SJSA1 (cell line): ENCODE measurements around the gene SIRT7. TPM values are rescaled to one million over a fixed set of nuclear protein-coding genes. Genes with fewer than 3 reads are reported as not detected.

Experiments used
- DNase-seq, 2 experiments: peaks; one replicate each; pipeline ENCODE4 v3.0.0-alpha.2; 2015 to 2020; ENCODE audit warnings: low spot score in 2 of 2, low read depth in 1 of 2
- H3K27ac ChIP-seq: fragments of 250-450 bp; sonication (Bioruptor Pico); 2 replicates; pipeline ENCODE4 v1.5.1; 2020; ENCODE audit warnings: mild to moderate bottlenecking, moderate library complexity
- H3K27me3 ChIP-seq: fragments of 250-450 bp; sonication (Bioruptor Pico); replicated peaks from 2 replicates; pipeline ENCODE4 v1.5.1; 2020; ENCODE audit warnings: mild to moderate bottlenecking, moderate library complexity
- H3K36me3 ChIP-seq: fragments of 250-450 bp; sonication (Bioruptor Pico); 2 replicates; pipeline ENCODE4 v1.5.1; 2020; ENCODE audit warnings: mild to moderate bottlenecking
- H3K4me1 ChIP-seq: fragments of 250-450 bp; sonication (Bioruptor Pico); replicated peaks from 2 replicates; pipeline ENCODE4 v1.6.1; 2021; ENCODE audit warnings: mild to moderate bottlenecking
- H3K4me3 ChIP-seq: fragments of 250-450 bp; sonication (Bioruptor Pico); 2 replicates; pipeline ENCODE4 v1.5.1; 2020; ENCODE audit warnings: mild to moderate bottlenecking
- H3K9me3 ChIP-seq: fragments of 250-450 bp; sonication (Bioruptor Pico); replicated peaks from 2 replicates; pipeline ENCODE4 v1.5.1; 2020; ENCODE audit warnings: mild to moderate bottlenecking
- total RNA-seq: library from RNA; depleted of rRNA; stranded (reverse); fragments of >200 nt; shearing (Covaris generic); gene quantifications from 2 replicates; pipeline ENCODE4 v1.2.3, GENCODE V29; 2014

SIRT7 gene
- total RNA-seq, 1 experiment from 2014 or later = 34.7 TPM

DNA sequence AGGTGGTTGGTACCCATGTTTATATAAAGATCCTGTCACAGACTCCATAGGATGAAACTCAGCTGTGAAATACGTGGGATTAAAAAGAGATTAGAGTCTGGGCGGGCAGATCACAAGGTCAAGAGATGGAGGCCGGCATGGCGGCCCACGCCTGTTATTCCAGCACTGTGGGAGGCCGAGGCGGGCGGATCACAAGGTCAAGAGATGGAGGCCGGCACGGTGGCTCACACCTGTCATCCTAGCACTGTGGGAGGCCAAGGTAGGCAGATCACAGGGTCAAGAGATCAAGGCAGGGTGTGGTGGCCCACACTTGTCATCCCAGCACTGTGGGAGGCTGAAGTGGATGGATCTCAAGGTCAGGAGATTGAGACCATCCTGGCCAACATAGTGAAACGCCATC is 22.6 kb downstream of the SIRT7 start:
- no peak for DNase-seq
- Histone ChIP-seq H3K9me3 (no peaks in the 10 kb centered on the region), H3K27ac (no peak overlapping the region), H3K36me3 (peaks cover 72% of the 10 kb centered on the region), H3K4me1 (peaks cover 42% of the 10 kb centered on the region), H3K27me3 (no peaks in the 10 kb centered on the region), H3K4me3 (no peak overlapping the region)

- Histone ChIP-seq H3K4me3 (peak overlapping the region; percentile 69), H3K4me1 (peaks cover 25% of the 10 kb centered on the region), H3K27me3 (no peaks in the 10 kb centered on the region), H3K9me3 (no peaks in the 10 kb centered on the region), H3K36me3 (peaks cover 76% of the 10 kb centered on the region), H3K27ac (peak overlapping the region; percentile 72)
- DNase-seq = no peak
Measured at GRCh38 chr17:81891303-81891552, 26.7 kb downstream of the SIRT7 start.

- no peaks in the 10 kb centered on the region for H3K9me3 ChIP-seq
- DNase-seq = peak in 1 of 2 experiments; percentile 56
- peaks cover 76% of the 10 kb centered on the region for H3K36me3 ChIP-seq
- H3K27ac ChIP-seq = peak overlapping the region; percentile 72
- peaks cover 29% of the 10 kb centered on the region for H3K4me1 ChIP-seq
- peak overlapping the region; percentile 69 for H3K4me3 ChIP-seq
- no peaks in the 10 kb centered on the region for H3K27me3 ChIP-seq
Measured at GRCh38 chr17:81890447-81891302, 27.3 kb downstream of the SIRT7 start.

DNA sequence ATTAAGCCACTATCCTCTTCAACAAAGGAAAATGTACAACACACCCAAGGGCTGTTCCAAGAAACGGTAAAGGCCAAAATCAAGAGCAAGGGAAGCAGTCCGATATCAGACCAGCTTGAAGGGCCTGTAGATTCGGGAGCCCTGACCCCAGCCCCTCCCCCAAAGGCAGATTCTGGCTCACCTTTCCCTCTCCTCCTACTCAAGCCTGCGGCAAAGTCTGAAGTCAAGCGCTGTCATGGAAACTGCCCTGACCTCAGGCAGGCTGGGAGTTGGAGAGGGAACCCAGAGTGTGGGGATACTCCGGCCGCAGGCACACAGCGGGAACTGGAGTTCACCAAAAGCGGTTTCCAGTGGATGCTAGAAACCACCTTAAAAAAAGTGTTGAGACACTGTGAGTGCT is 28.4 kb downstream of the SIRT7 start:
- peak overlapping the region; percentile 69 for H3K4me3 ChIP-seq
- DNase-seq = no peak
- H3K27ac ChIP-seq = no peak overlapping the region
- no peaks in the 10 kb centered on the region for H3K9me3 ChIP-seq
- H3K4me1 ChIP-seq = peaks cover 29% of the 10 kb centered on the region
- H3K36me3 ChIP-seq = peaks cover 79% of the 10 kb centered on the region
- no peaks in the 10 kb centered on the region for H3K27me3 ChIP-seq

DNA sequence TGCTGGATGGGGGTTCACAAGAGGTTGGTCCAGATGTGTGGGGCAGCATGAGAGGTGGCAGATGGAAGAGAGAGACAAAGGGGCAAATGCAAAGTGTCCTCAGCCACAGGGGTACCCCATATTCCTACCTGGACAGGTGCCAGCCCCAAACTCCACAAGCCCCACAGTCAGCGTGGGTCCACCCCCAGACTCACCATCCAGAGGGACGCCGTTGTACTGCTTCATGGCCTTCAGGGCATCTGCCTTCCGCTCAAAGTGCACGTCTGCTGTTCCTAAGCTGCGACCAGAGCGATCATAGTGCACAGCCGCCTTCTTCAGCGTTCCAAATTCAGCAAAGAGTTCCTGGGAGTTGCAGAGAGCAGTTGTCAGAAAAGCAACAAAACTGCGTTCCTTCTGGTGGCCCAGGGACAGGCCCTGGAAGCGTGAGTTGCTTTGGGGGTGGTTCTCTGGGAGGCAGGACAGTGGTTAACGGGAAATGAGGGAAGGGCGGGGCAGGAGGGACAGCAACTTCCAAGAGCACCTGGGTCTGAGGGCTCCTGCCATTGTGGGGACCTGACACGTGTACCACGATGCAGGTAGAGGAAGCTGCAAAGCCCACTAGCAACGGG is 28.9 kb downstream of the SIRT7 start:
- Histone ChIP-seq H3K4me1 (peaks cover 29% of the 10 kb centered on the region), H3K9me3 (no peaks in the 10 kb centered on the region), H3K36me3 (peaks cover 81% of the 10 kb centered on the region), H3K27ac (no peak overlapping the region), H3K27me3 (no peaks in the 10 kb centered on the region), H3K4me3 (no peak overlapping the region)
- DNase-seq = no peak

DNA sequence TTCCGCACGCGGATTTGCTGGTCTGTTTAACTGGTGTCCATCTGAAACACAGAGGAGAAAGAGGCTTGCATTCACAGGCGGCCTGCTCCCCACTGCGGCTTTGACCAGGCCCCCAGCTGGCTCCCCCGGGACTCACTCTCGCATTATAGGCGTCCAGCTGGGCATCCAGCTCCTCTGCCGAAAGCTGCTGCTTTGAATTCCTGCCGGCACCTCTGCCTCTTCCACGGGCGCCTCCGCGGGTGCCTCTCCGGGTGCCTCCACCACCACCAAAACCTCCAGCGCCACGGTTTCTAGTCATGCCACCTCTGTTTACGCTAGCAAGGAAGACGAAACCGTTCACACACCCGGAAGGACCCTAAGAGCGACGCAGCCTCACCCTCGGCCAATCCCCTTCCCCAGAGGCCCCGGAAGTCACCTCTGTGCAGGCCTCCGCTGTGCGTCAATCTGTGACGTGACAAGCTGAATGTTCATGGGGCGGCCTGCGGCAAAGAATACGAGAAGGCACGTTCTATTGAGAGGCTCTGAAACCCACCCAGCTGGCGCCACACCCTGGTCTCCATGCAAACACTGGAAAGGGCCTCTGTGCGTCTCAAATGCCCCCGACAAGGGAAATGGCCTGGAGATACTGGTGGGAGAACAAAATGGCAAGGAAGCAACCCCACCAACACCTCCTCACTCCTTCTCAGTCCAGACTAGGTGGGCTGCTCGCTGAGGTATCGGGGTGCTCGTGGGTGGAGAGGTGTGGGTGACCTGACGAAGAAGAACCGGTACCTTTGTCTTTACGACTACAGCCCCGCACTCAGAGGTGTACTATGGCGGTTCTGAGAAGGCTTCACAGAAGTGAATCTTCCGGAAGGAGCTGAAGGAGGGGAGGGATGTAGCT is 29.6 kb downstream of the SIRT7 start:
- no peaks in the 10 kb centered on the region for H3K9me3 ChIP-seq
- no peaks in the 10 kb centered on the region for H3K27me3 ChIP-seq
- peaks cover 29% of the 10 kb centered on the region for H3K4me1 ChIP-seq
- no peak for DNase-seq
- H3K36me3 ChIP-seq = peaks cover 84% of the 10 kb centered on the region
- H3K27ac ChIP-seq = no peak overlapping the region
- H3K4me3 ChIP-seq = no peak overlapping the region

DNA sequence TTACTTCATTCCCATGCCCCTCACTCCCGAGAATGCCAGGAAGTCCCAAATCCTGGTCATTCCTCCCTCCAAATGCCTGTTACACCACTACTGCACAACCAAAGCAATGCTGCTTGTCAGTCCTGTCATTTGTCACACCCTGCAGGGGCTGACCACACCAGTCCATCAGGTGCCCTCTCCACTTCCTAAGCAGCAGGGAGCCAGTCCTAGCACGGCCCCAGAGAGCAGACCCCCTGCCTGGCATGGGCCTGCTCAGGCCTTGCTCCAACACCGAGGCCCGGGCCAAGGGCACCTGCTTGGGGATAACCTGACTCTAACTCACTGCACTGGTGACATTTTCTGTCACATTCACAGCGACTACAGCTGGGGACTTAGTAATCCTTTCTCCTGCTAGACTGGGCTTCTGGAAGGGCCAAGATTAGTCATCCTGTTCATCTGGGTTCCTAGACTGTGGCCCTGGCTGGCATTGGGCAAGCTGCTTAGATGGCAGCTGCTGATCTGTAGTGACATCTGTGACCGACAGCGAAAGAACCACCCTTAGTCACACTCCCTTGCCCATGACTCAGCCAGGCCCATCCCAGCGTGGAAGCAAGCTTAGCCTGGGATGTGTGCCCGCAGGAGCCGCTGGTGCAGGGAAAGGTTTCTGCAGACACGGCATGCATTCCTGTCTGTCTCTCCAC is 32.0 kb downstream of the SIRT7 start:
- peaks cover 98% of the 10 kb centered on the region for H3K36me3 ChIP-seq
- no peaks in the 10 kb centered on the region for H3K9me3 ChIP-seq
- no peak overlapping the region for H3K27ac ChIP-seq
- H3K4me3 ChIP-seq = no peak overlapping the region
- peak in 1 of 2 experiments; percentile 72 for DNase-seq
- H3K4me1 ChIP-seq = peaks cover 22% of the 10 kb centered on the region
- H3K27me3 ChIP-seq = no peaks in the 10 kb centered on the region

GRCh38 chr17:81885454-81885853 is 32.5 kb downstream of the SIRT7 start:
- Histone ChIP-seq H3K9me3 (no peaks in the 10 kb centered on the region), H3K27me3 (no peaks in the 10 kb centered on the region), H3K36me3 (peaks cover 99% of the 10 kb centered on the region), H3K27ac (no peak overlapping the region), H3K4me3 (no peak overlapping the region), H3K4me1 (peaks cover 20% of the 10 kb centered on the region)
- no peak for DNase-seq

DNA sequence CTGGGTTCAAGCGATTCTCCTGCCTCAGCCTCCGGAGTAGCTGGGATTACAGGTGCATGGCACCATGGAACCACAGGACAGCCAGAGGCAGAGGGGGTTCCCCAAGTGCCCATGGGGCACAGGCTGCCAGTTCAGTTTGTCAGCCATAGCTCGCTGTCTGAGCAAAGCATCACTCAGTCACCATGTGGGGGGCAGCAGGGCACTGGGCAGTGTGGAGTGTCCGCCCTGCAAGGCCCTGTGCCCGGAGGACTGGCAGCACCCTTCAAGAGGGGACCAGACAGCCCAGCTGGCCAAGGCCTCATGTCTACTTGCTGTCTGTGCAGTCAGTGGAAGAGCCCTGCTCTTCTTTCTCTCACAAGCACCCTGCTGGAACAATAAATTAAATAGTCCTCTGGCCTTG is 33.0 kb downstream of the SIRT7 start:
- H3K27ac ChIP-seq = no peak overlapping the region
- DNase-seq = no peak
- no peaks in the 10 kb centered on the region for H3K9me3 ChIP-seq
- peaks cover 99% of the 10 kb centered on the region for H3K36me3 ChIP-seq
- H3K27me3 ChIP-seq = no peaks in the 10 kb centered on the region
- H3K4me3 ChIP-seq = no peak overlapping the region
- peaks cover 15% of the 10 kb centered on the region for H3K4me1 ChIP-seq

GRCh38 chr17:81884520-81884919 is 33.5 kb downstream of the SIRT7 start:
- H3K4me1 ChIP-seq = peaks cover 11% of the 10 kb centered on the region
- H3K9me3 ChIP-seq = no peaks in the 10 kb centered on the region
- peaks cover 99% of the 10 kb centered on the region for H3K36me3 ChIP-seq
- H3K27ac ChIP-seq = no peak overlapping the region
- no peak for DNase-seq
- H3K4me3 ChIP-seq = no peak overlapping the region
- no peaks in the 10 kb centered on the region for H3K27me3 ChIP-seq

GRCh38 chr17:81879121-81879520 is 38.9 kb downstream of the SIRT7 start:
- Histone ChIP-seq H3K9me3 (no peaks in the 10 kb centered on the region), H3K4me1 (no peaks in the 10 kb centered on the region), H3K36me3 (peaks cover 68% of the 10 kb centered on the region), H3K4me3 (no peak overlapping the region), H3K27ac (no peak overlapping the region), H3K27me3 (no peaks in the 10 kb centered on the region)
- no peak for DNase-seq

DNA sequence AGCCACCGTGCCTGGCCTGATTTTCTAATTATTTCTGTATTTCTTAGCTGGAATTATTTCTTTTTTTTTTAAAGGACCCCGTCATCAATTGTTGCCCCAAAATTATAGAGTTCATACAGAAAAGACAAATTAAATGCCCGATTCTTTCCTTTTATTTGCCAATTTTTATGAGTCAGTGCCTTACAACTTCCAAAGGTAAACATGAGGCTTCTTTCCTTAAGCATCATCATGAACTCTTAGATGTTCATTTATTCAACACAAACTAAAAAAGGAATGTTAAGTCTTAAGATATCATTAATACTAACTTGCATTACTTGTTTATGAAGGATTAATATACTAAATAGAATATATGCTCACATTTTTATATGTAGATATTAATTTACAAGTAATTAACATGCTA is 39.7 kb downstream of the SIRT7 start:
- no peaks in the 10 kb centered on the region for H3K4me1 ChIP-seq
- no peak overlapping the region for H3K27ac ChIP-seq
- no peak overlapping the region for H3K4me3 ChIP-seq
- H3K9me3 ChIP-seq = no peaks in the 10 kb centered on the region
- H3K36me3 ChIP-seq = peaks cover 59% of the 10 kb centered on the region
- no peaks in the 10 kb centered on the region for H3K27me3 ChIP-seq
- no peak for DNase-seq

DNA sequence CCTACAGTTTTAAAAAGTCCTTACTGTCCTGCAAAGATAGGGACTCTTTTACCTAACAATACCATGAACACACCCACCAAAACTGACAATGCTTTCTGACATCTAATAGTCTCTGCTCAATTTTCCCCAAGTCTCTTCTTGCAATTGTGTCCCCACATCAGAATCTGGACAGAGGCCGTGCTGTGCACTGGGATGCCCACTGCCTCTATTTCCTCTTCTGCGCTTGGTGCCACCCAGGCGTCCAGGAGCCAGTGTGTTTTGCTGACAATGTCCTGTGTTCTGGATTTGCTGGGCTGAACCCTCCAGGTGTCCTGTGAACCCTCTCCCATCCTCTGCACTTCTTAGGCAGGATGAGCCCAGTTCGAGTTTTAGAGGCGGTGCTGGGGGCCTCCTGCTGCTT is 40.4 kb downstream of the SIRT7 start:
- Histone ChIP-seq H3K27ac (no peak overlapping the region), H3K27me3 (no peaks in the 10 kb centered on the region), H3K36me3 (peaks cover 57% of the 10 kb centered on the region), H3K4me3 (no peak overlapping the region), H3K9me3 (no peaks in the 10 kb centered on the region), H3K4me1 (no peaks in the 10 kb centered on the region; the same call in 1 of the 2 replicates)
- no peak for DNase-seq
